Thyroid gland (tissue), 4 donors: ENCODE results near the gene INPP4B. TPM values are rescaled to one million over a fixed set of nuclear protein-coding genes. Genes with fewer than 3 reads are reported as not detected.

Experiments used
- DNase-seq, 2 donors: peaks; one replicate each; pipeline ENCODE4 v3.0.0-alpha.2; 2019
- H3K27ac ChIP-seq, 3 donors: fragments of 200-600 bp; sonication (generic); 1 replicate in 2 of 3; 2 replicates in 1 of 3; pipeline ENCODE4 v1.5.1; 2016 to 2019; ENCODE audit warnings: mild to moderate bottlenecking in 1 of 3, moderate library complexity in 1 of 3
- H3K27me3 ChIP-seq: fragments of 200-600 bp; sonication (generic); one replicate; pipeline ENCODE4 v1.5.1; 2019
- H3K36me3 ChIP-seq, 2 donors: fragments of 200-600 bp; sonication (generic); one replicate each; pipeline ENCODE4 v1.5.1; 2016 to 2019
- H3K4me1 ChIP-seq, 2 donors: fragments of 200-600 bp; sonication (generic); one replicate each; pipeline ENCODE4 v1.5.1; 2017 to 2019
- H3K4me3 ChIP-seq, 3 donors: fragments of 200-600 bp; sonication (generic); replicated peaks in 1 of 3; 1 replicate in 2 of 3; 2 replicates in 1 of 3; pipeline ENCODE4 v1.5.1; 2016; ENCODE audit warnings: mild to moderate bottlenecking in 1 of 3
- H3K9me3 ChIP-seq: fragments of 200-600 bp; sonication (generic); one replicate; pipeline ENCODE4 v1.5.1; 2017
- CTCF ChIP-seq, 6 experiments: fragments of 200-600 bp in 3 of 6; fragments of 450-650 bp in 3 of 6; sonication (generic) in 3 of 6; IDR thresholded peaks; one replicate each; pipeline ENCODE4 v1.5.1; 2016 to 2019; ENCODE audit warnings: antibody characterized with exemption in 6 of 6, mild to moderate bottlenecking in 2 of 6, inconsistent platforms in 1 of 6, moderate library complexity in 1 of 6
- POLR2A ChIP-seq, 2 donors: fragments of 450-650 bp; IDR thresholded peaks; one replicate each; pipeline ENCODE4 v1.6.1; 2017; ENCODE audit warnings: antibody characterized with exemption in 2 of 2, mild to moderate bottlenecking in 2 of 2, moderate library complexity in 1 of 2
- WGBS, 2 donors: methylation state at CpG; one replicate each; pipeline ENCODE4 v1.1.5; 2017; 5-methylcytosine and 5-hydroxymethylcytosine counted together
- intact Hi-C: fragments of 100-400 bp; cut with DNase I; formaldehyde crosslinking; loops from one replicate; pipeline ENCODE4 v1.15.1; 2023
- total RNA-seq, 4 donors: library from RNA; depleted of rRNA; stranded (reverse); fragments of >200 nt; gene quantifications; one replicate each; pipeline ENCODE4 v1.2.3, GENCODE V29; 2016

Gene INPP4B
- total RNA-seq, 4 donors from 2014 or later, result 8.0 to 22.1 (median 12.0) TPM

- Histone ChIP-seq H3K36me3 (no peaks in the 10 kb centered on the region), H3K27ac (no peak overlapping the region), H3K9me3 (no peaks in the 10 kb centered on the region), H3K27me3 (no peaks in the 10 kb centered on the region), H3K4me1 (no peaks in the 10 kb centered on the region), H3K4me3 (no peak overlapping the region)
- TF ChIP-seq POLR2A (IDR thresholded peaks at IDR 0.05) (no peak), CTCF (IDR thresholded peaks at IDR 0.05) (no peak)
- no peak for DNase-seq
- 94 to 95% methylated on average over 4 of the region's 4 CpGs for WGBS, 2 donors
- intact Hi-C loops, result no loop called here
These were observed 552.6 kb downstream of the INPP4B start for GRCh38 chr4:142293536-142293935.

DNA sequence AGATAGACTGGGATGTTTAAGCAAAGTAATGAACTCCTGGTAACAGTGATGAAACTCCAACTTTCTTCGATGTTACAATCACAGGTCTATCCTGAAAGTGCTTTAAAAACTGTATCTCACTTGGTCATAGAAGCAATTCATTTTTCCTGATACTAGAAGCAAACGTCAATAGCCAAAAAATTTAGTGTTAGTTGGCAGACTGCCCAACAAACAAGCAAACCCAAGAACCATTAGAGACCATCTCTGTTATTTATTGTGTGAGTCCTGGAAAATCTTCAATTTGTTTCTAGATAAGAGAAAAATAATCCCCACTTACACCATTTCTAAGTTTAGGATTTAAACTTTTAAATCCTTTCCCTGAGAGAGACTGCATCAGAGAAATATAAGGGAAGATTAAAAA is 553.9 kb downstream of the INPP4B start:
- Histone ChIP-seq H3K36me3 (no peaks in the 10 kb centered on the region), H3K4me1 (no peaks in the 10 kb centered on the region), H3K4me3 (no peak overlapping the region), H3K27ac (no peak overlapping the region), H3K27me3 (no peaks in the 10 kb centered on the region), H3K9me3 (no peaks in the 10 kb centered on the region)
- no peak for TF ChIP-seq CTCF (IDR thresholded peaks at IDR 0.05)
- TF ChIP-seq POLR2A (IDR thresholded peaks at IDR 0.05), result no peak
- no peak for DNase-seq
- WGBS, 2 donors, result 60 to 63% methylated on average over 2 of the region's 2 CpGs
- intact Hi-C loops, result no loop called here

DNA sequence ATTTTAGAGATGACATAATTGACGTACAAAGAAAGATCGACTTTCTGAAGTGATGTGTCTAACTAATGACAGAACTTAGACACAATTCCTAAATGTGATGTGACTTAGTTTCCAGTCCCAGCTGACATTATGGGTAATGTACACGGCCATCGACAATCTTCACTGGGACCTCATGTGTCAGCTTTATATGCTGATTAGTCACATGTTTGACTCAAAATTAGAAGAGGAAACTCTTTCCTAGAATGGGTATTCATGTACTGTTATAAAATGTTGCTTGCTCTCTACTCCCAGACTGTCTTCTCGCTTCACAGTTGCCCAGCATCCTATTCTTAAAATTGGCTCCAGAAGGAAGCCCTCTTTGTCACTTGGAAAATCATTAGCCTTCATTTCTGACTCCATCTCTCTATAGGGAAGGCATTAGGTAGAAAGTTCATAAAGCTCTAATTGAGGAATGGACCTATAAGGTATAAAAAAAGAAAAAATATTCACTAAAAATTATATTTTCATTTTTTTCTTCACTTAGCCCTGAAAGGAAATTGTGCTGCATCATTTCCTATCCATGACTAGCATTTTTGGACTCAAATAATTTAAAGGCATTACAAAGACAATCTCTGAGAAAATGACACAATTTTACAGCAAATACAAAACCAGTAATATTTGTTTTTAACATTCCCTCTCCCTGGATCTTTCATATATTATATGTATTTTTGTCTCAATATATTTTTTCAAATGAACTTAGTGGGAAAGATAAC is 554.6 kb downstream of the INPP4B start:
- Histone ChIP-seq H3K9me3 (no peaks in the 10 kb centered on the region), H3K27me3 (no peaks in the 10 kb centered on the region), H3K4me1 (no peaks in the 10 kb centered on the region), H3K36me3 (no peaks in the 10 kb centered on the region), H3K4me3 (no peak overlapping the region), H3K27ac (no peak overlapping the region)
- TF ChIP-seq CTCF (IDR thresholded peaks at IDR 0.05) (no peak), POLR2A (IDR thresholded peaks at IDR 0.05) (no peak)
- intact Hi-C loops, result no loop called here
- DNase-seq, result no peak
- WGBS, 2 donors, result 90 to 91% methylated on average over 5 of the region's 5 CpGs

- 89 to 91% methylated on average over 8 of the region's 8 CpGs for WGBS, 2 donors
- Histone ChIP-seq H3K27me3 (no peaks in the 10 kb centered on the region), H3K4me1 (no peaks in the 10 kb centered on the region), H3K4me3 (no peak overlapping the region), H3K27ac (no peak overlapping the region), H3K36me3 (no peaks in the 10 kb centered on the region), H3K9me3 (no peaks in the 10 kb centered on the region)
- DNase-seq, result no peak
- intact Hi-C loops, result no loop called here
- TF ChIP-seq POLR2A (IDR thresholded peaks at IDR 0.05) (no peak), CTCF (IDR thresholded peaks at IDR 0.05) (no peak)
These were observed 558.7 kb downstream of the INPP4B start for GRCh38 chr4:142287371-142287770.

GRCh38 chr4:142285222-142285583 is 560.9 kb downstream of the INPP4B start:
- TF ChIP-seq CTCF (IDR thresholded peaks at IDR 0.05) (no peak), POLR2A (IDR thresholded peaks at IDR 0.05) (no peak)
- no peaks in the 10 kb centered on the region for H3K4me1 ChIP-seq
- intact Hi-C loops, result no loop called here
- no peak overlapping the region for H3K4me3 ChIP-seq
- DNase-seq, result no peak
- H3K27ac ChIP-seq, result no peak overlapping the region
- H3K27me3 ChIP-seq, result no peaks in the 10 kb centered on the region
- no peaks in the 10 kb centered on the region for H3K36me3 ChIP-seq
- no peaks in the 10 kb centered on the region for H3K9me3 ChIP-seq
